Mesothelial cell of epicardium (in vitro differentiated cells): ENCODE results near the gene GOLPH3. TPM values are rescaled to one million over a fixed set of nuclear protein-coding genes. Genes with fewer than 3 reads are reported as not detected.

Source experiments
- DNase-seq, 2 experiments: peaks; one replicate each; pipeline ENCODE4 v3.0.0; 2021; ENCODE audit warnings: low spot score in 2 of 2; ENCODE audit not compliant: unreplicated experiment in 2 of 2
- H3K27ac Mint-ChIP-seq: 2 replicates; pipeline ENCODE4 v1.8.0; 2021; ENCODE audit warnings: mixed read lengths
- H3K27me3 Mint-ChIP-seq: 2 replicates; pipeline ENCODE4 v1.8.0; 2021; ENCODE audit warnings: low read depth, mixed read lengths
- H3K36me3 Mint-ChIP-seq: 2 replicates; pipeline ENCODE4 v1.8.0; 2021; ENCODE audit warnings: mixed read lengths
- H3K4me1 Mint-ChIP-seq: 2 replicates; pipeline ENCODE4 v1.8.0; 2021; ENCODE audit warnings: mixed read lengths
- H3K4me3 Mint-ChIP-seq: 2 replicates; pipeline ENCODE4 v1.8.0; 2021; ENCODE audit warnings: mild to moderate bottlenecking, moderate library complexity, mixed read lengths
- H3K9me3 Mint-ChIP-seq: 2 replicates; pipeline ENCODE4 v1.8.0; 2021; ENCODE audit warnings: mixed read lengths
- CTCF ChIP-seq: fragments of 200-600 bp; sonication (generic); IDR thresholded peaks from one replicate; pipeline ENCODE4 v1.5.0; 2021; ENCODE audit warnings: antibody characterized with exemption; ENCODE audit not compliant: unreplicated experiment
- total RNA-seq: library from RNA; stranded (reverse); gene quantifications from 3 replicates; pipeline ENCODE4 v1.2.1, GENCODE V29; 2021

GOLPH3 gene
- total RNA-seq, 1 donor from 2014 or later: 73.7 TPM

- DNase-seq: no peak
- no peak overlapping the region for H3K27ac Mint-ChIP-seq
- no peak for TF ChIP-seq CTCF
- no peaks in the 10 kb centered on the region for H3K9me3 Mint-ChIP-seq
- H3K4me3 Mint-ChIP-seq: no peak overlapping the region
- no peaks in the 10 kb centered on the region for H3K27me3 Mint-ChIP-seq
- H3K36me3 Mint-ChIP-seq: peaks cover 44% of the 10 kb centered on the region
- H3K4me1 Mint-ChIP-seq: no peaks in the 10 kb centered on the region
Measured at GRCh38 chr5:32110111-32110696, 63.9 kb downstream of the GOLPH3 start.

GRCh38 chr5:32109236-32109635, 64.9 kb downstream of the GOLPH3 start:
- no peak for TF ChIP-seq CTCF
- Mint-ChIP-seq H3K9me3 (no peaks in the 10 kb centered on the region), H3K27me3 (no peaks in the 10 kb centered on the region), H3K4me1 (no peaks in the 10 kb centered on the region), H3K27ac (no peak overlapping the region), H3K36me3 (peaks cover 48% of the 10 kb centered on the region), H3K4me3 (no peak overlapping the region)
- no peak for DNase-seq

- Mint-ChIP-seq H3K9me3 (no peaks in the 10 kb centered on the region), H3K27ac (no peak overlapping the region), H3K4me3 (no peak overlapping the region), H3K27me3 (no peaks in the 10 kb centered on the region), H3K36me3 (peaks cover 51% of the 10 kb centered on the region), H3K4me1 (no peaks in the 10 kb centered on the region)
- no peak for TF ChIP-seq CTCF
- DNase-seq: no peak
Measured at GRCh38 chr5:32108167-32108566, 66.0 kb downstream of the GOLPH3 start.

GRCh38 chr5:32107291-32107690, 66.8 kb downstream of the GOLPH3 start:
- Mint-ChIP-seq H3K36me3 (peaks cover 51% of the 10 kb centered on the region), H3K27me3 (no peaks in the 10 kb centered on the region), H3K4me1 (no peaks in the 10 kb centered on the region), H3K4me3 (no peak overlapping the region), H3K27ac (no peak overlapping the region), H3K9me3 (no peaks in the 10 kb centered on the region)
- TF ChIP-seq CTCF: no peak
- no peak for DNase-seq

GRCh38 chr5:32103521-32103920, 70.6 kb downstream of the GOLPH3 start:
- peaks cover 44% of the 10 kb centered on the region for H3K36me3 Mint-ChIP-seq
- no peaks in the 10 kb centered on the region for H3K27me3 Mint-ChIP-seq

More at GRCh38 chr5:32103521-32103920, 70.6 kb downstream of the GOLPH3 start:
- no peaks in the 10 kb centered on the region for H3K9me3 Mint-ChIP-seq
- no peak overlapping the region for H3K4me3 Mint-ChIP-seq
- peaks cover 9% of the 10 kb centered on the region for H3K4me1 Mint-ChIP-seq
- no peak overlapping the region for H3K27ac Mint-ChIP-seq
- TF ChIP-seq CTCF: no peak
- DNase-seq: no peak
